DND-41 (cell line): ENCODE data around the gene PTGIR.

Experiments used
- ATAC-seq: fragments of 200-7000 bp; cut with Tn5 transposase; 3 replicates; pipeline ENCODE4 v1.9.1; 2021; ENCODE audit warnings: low read depth; ENCODE audit not compliant: insufficient read depth
- DNase-seq: peaks from one replicate; pipeline ENCODE4 v3.0.0-alpha.2; 2020
- H2AFZ ChIP-seq: 2 replicates; pipeline ENCODE4 v1.6.0; 2012; ENCODE audit warnings: low read depth, low read length
- H3K27ac ChIP-seq: 2 replicates; pipeline ENCODE4 v1.5.1; 2012; ENCODE audit warnings: low read length, inconsistent platforms
- H3K27me3 ChIP-seq: fragments of 200-600 bp; sonication (generic); 2 replicates; pipeline ENCODE4 v1.6.0; 2012; ENCODE audit warnings: low read length, mild to moderate bottlenecking, inconsistent platforms; ENCODE audit not compliant: insufficient read depth, poor library complexity
- H3K36me3 ChIP-seq: 2 replicates; pipeline ENCODE4 v1.5.1; 2012; ENCODE audit warnings: low read length, inconsistent platforms; ENCODE audit not compliant: insufficient read depth
- H3K4me1 ChIP-seq: 2 replicates; pipeline ENCODE4 v1.5.1; 2012; ENCODE audit warnings: mild to moderate bottlenecking, low read length; ENCODE audit not compliant: insufficient read depth
- H3K4me2 ChIP-seq: 2 replicates; pipeline ENCODE4 v1.6.0; 2012; ENCODE audit warnings: mild to moderate bottlenecking, moderate library complexity, low read length, inconsistent platforms; ENCODE audit not compliant: insufficient read depth
- H3K4me3 ChIP-seq, 2 experiments: fragments of 200-600 bp in 1 of 2; shearing (Covaris generic) in 1 of 2; 2 replicates each; pipeline ENCODE4 v1.5.1; 2012 to 2016; ENCODE audit warnings: inconsistent platforms in 2 of 2, low read length in 2 of 2, mild to moderate bottlenecking in 2 of 2, low read depth in 1 of 2, moderate library complexity in 1 of 2
- H3K79me2 ChIP-seq: 2 replicates; pipeline ENCODE4 v1.6.0; 2012; ENCODE audit warnings: low read length, inconsistent platforms; ENCODE audit not compliant: insufficient read depth
- H3K9ac ChIP-seq: 2 replicates; pipeline ENCODE4 v1.6.0; 2012; ENCODE audit warnings: low read depth, mild to moderate bottlenecking, inconsistent platforms, low read length, moderate library complexity
- H3K9me3 ChIP-seq: 2 replicates; pipeline ENCODE4 v1.5.1; 2012; ENCODE audit warnings: low read length, moderate library complexity, mild to moderate bottlenecking, inconsistent platforms; ENCODE audit not compliant: insufficient read depth, severe bottlenecking
- H4K20me1 ChIP-seq: 2 replicates; pipeline ENCODE4 v1.6.0; 2012; ENCODE audit warnings: low read length; ENCODE audit not compliant: insufficient read depth
- CTCF ChIP-seq: IDR thresholded peaks from 2 replicates; pipeline ENCODE4 v1.5.1; 2012; ENCODE audit warnings: borderline replicate concordance, low read length, moderate library complexity, mild to moderate bottlenecking; ENCODE audit not compliant: poor library complexity, severe bottlenecking; ENCODE audit errors: extremely low read depth
- EZH2 ChIP-seq: IDR thresholded peaks from 3 replicates; pipeline ENCODE4 v1.6.1; 2012; ENCODE audit warnings: borderline replicate concordance, low read depth, mild to moderate bottlenecking, moderate library complexity, low read length, inconsistent platforms; ENCODE audit not compliant: severe bottlenecking

PTGIR gene

DNA sequence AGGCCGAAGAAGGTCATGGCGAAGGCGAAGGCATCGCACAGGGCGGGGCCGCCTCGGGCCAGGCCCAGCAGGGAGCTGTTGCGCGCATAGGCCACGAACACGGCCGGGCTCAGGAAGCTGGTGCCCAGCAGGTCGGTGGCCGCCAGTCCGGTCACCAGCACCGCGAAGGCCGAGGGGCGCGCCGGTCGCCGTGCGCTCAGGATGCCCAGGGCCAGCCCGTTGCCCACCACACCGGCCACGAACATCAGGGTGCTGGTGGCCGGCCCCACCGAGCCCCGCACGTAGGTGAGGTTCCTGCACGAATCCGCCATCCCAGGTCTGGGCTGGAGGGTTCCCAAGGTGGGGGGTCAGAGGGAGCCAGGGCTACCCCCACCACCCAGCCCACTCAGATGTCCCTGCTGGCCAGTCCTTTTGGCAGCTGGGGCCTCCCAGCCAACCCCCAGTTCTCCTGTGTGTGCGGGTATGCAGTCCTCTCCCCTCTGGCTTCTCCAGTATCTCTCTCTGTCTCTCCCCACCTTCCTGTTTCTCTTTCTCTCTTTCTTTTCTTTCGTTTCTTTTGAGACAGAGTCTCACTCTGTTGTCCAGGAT is 880 bp downstream of the PTGIR start:
- Histone ChIP-seq H3K36me3 (no peaks in the 10 kb centered on the region), H2AFZ (no peak overlapping the region), H3K9ac (no peak overlapping the region), H3K4me1 (peaks cover 8% of the 10 kb centered on the region), H3K27me3 (no peaks in the 10 kb centered on the region), H3K4me3 (no peak overlapping the region), H3K79me2 (no peaks in the 10 kb centered on the region), H3K9me3 (no peaks in the 10 kb centered on the region), H3K27ac (no peak overlapping the region), H4K20me1 (no peaks in the 10 kb centered on the region), H3K4me2 (no peak overlapping the region)
- ATAC-seq (no peak), DNase-seq (no peak)
- no peak for TF ChIP-seq CTCF
- no peak for TF ChIP-seq EZH2

DNA sequence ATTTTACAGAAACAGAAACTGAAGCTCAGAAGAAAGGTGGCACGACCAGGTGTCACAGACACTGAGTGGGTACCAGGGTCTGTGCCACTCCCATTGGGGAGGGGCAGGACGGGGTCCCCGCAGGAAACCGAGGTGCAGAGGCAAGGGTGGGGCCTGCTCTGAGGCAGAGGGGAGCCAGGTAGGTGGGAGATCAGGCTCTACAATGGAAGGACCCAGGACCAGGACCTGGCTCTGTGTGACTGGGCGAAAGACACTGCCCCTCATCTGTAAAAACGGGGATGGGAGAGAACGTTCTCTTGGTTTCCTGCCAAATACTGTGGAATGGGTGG is 2.8 kb downstream of the PTGIR start:
- ATAC-seq (no peak), DNase-seq (no peak)
- Histone ChIP-seq H3K9ac (no peak overlapping the region), H3K4me3 (no peak overlapping the region), H3K36me3 (no peaks in the 10 kb centered on the region), H3K4me1 (peaks cover 12% of the 10 kb centered on the region), H3K79me2 (no peaks in the 10 kb centered on the region), H4K20me1 (no peaks in the 10 kb centered on the region; the same call in 1 of the 2 replicates), H3K4me2 (no peak overlapping the region), H2AFZ (no peak overlapping the region), H3K27me3 (no peaks in the 10 kb centered on the region), H3K27ac (no peak overlapping the region), H3K9me3 (no peaks in the 10 kb centered on the region)
- no peak for TF ChIP-seq CTCF
- no peak for TF ChIP-seq EZH2

- H3K4me1 ChIP-seq = peaks cover 19% of the 10 kb centered on the region
These were observed 3.4 kb downstream of the PTGIR start for GRCh38 chr19:46621191-46622117.

More at GRCh38 chr19:46621191-46622117, 3.4 kb downstream of the PTGIR start:
- ATAC-seq (no peak), DNase-seq (no peak)
- Histone ChIP-seq H3K4me3 (no peak overlapping the region), H3K4me2 (no peak overlapping the region), H4K20me1 (no peaks in the 10 kb centered on the region; the same call in 1 of the 2 replicates), H3K9me3 (no peaks in the 10 kb centered on the region), H3K9ac (no peak overlapping the region), H3K27ac (no peak overlapping the region), H3K27me3 (no peaks in the 10 kb centered on the region), H3K36me3 (no peaks in the 10 kb centered on the region), H2AFZ (no peak overlapping the region), H3K79me2 (no peaks in the 10 kb centered on the region)
- TF ChIP-seq EZH2 (no peak), CTCF (peak; percentile 36)
